Endometrium (tissue), 2 donors: ENCODE results near the gene CPLX3.

Experiments
- FAIRE-seq: peaks from 2 replicates; lab custom pipeline; 2012; peaks lifted over from hg19 to GRCh38; lab: Jason Lieb, UNC
- donor health status: control.
- donor health status: control.

Gene CPLX3

GRCh38 chr15:74802862-74803447 is 23.5 kb upstream of the CPLX3 start:
- FAIRE-seq, result no peak

DNA sequence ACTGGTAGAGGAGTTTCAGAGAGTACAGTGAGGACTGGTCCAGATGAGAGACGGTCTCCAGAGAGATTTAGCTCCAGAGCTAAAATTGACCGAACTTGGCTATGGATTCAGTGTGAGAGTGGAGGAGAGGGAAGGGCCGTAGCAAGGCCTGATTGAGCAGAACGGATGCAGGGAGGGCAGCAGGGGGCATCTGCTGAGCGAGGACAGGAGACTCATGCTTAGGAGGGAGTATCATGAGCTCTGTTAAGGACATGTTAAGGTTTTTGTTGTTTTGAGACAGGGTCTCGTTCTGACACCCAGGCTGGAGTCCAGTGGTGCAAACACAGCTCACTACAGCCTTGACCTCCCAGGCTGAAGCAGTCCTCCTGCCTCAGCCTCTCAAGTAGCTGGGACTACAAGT is 21.5 kb upstream of the CPLX3 start:
- FAIRE-seq, result no peak

DNA sequence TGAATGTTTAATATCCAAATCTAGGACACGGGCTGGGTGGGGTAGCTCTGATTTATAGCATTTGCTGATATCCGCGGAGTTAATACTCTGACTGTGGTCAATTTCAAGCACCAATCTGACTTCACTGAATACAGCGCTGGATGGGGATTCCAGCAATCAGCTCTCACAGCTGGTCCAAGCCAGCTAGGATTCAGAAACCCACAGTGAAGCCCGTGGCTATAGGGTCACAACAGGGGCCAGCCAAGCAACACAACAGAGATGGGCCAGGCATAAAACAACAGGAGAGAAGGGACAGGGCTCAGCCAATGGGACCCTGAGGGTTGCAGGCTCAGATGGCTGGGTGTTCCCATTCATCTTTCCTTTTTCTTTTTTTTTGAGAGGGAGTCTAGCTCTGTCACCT is 19.1 kb upstream of the CPLX3 start:
- no peak for FAIRE-seq

GRCh38 chr15:74808078-74808839 is 18.2 kb upstream of the CPLX3 start:
- FAIRE-seq, result no peak

GRCh38 chr15:74808840-74809229 is 17.6 kb upstream of the CPLX3 start:
- no peak for FAIRE-seq

DNA sequence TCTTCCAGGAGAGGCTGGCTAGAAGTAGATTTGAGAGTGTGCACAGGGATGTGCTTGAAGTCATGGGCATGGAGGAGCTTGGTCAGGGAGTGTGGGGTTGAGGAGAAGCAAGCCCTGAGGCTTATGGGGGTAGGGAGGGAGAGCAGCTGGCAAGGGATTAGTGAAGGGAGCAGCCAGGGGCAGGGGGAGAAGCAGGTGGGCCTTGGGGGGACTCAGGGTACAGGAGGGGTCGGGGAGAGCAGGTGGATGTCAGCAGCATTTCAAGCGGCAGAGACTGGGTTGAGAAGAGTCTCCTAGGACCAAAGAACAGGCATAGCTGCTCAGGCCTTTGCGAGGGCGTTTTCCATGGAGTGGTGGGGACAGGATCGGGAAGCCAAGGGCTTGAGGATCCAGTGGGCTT is 17.2 kb upstream of the CPLX3 start:
- no peak for FAIRE-seq

DNA sequence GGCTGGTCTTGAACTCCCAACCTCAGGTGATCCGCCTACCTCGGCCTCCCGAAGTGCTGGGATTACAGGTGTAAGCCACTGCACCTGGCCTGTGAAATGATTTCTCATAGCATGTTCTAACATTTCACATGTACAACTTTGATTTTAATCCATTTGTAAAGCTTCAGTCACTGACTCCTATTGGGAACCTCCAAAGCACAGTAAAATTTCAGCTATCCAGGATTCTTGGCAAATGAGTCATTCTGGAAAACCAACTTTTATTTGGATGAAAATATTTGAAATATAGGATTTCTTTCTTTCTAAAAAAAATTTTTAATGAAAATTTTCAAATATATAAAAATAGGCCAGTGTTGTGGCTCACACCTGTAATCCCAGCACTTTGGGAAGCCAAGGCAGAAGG is 16.5 kb upstream of the CPLX3 start:
- no peak for FAIRE-seq

- FAIRE-seq, result no peak
Measured at GRCh38 chr15:74812533-74812932, 13.9 kb upstream of the CPLX3 start, which contains the start of gene LMAN1L. Gene LMAN1L, plus strand, starts transcription at chr15:74812835. Its CDS starts 20 bp downstream, at chr15:74812855.

- FAIRE-seq, result no peak
Measured at GRCh38 chr15:74815121-74815934, 11.1 kb upstream of the CPLX3 start.

- no peak for FAIRE-seq
Measured at GRCh38 chr15:74815961-74816360, 10.5 kb upstream of the CPLX3 start.

DNA sequence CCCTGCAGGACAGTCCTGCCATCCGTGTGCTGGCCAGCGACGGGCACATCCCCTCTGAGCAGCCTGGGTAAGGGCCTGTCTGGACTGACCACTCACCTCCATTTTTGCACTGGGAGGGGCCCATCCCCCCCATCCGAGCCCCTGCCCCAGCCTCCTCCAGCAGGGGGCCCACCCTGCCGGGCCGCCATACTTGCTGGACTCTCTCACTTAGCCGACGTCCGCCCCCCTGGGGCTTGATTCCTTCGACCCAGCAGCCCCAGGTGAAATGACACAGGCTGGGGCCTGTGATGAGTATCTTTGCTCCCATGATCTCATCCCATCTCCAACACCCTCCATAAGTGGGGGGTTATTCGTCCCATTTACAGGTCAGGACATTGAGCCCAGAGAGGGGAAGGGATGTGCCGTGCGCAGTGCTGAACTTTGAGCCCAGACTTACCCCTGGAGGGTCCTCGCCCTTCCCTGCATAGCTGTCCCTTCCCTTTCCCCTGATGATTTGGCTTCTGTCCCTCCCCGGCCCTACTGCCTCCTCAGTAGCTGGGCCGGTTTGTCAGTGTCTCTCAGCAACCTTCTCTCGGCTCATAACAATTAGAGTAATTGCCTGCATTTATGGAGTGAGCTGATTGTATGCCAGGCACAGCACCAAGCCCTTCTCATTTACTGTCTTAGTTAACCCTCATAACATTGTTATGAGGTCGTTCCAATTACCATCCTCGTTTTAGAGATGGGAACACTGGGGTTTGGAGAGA is 9.6 kb upstream of the CPLX3 start:
- FAIRE-seq, result no peak

DNA sequence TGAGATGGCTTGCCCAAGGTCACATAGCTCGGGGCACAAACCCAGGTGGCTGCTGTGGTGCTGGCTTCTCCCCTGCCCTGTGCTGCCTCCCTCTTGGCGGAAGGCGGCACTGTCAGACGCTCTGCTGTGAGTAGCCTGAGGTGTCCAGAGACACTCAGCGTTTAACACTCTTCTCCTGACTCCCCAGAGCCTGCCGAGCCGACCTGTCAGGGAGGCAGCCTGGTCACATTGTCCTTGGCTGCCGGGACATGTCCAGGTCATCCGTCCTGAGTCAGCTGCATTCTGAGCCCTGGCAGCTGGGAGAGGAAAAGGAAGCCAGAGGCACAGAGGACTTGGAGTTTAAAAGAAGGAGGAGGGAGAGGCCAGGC is 9.1 kb upstream of the CPLX3 start:
- no peak for FAIRE-seq

- FAIRE-seq, result no peak
Measured at GRCh38 chr15:74820056-74820455, 6.4 kb upstream of the CPLX3 start.

GRCh38 chr15:74821091-74821789 is 5.2 kb upstream of the CPLX3 start:
- FAIRE-seq, result no peak

- FAIRE-seq, result no peak
Measured at GRCh38 chr15:74821790-74822158, 4.7 kb upstream of the CPLX3 start.

- no peak for FAIRE-seq
Measured at GRCh38 chr15:74822233-74822632, 4.2 kb upstream of the CPLX3 start.

GRCh38 chr15:74823324-74823723 is 3.1 kb upstream of the CPLX3 start:
- no peak for FAIRE-seq

DNA sequence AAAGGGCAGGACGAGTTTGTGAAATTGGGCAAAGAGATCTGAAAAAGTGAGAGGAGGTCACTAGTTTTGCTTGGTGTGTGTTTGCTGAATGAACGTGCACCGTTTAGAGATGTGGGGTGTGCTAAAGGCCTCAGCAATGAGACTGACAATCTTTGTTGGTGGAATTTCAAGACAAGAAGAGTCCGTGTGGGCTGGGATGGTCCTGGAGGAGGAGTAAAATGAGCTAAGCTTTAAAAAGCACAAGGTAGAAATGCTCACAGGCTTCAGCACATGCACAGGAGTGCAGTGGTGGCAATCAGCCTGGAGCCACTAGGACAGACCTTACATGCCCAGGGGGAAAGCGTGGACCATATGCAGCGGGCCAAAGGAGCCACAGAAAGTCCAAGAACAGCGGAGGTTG is 1.5 kb upstream of the CPLX3 start:
- no peak for FAIRE-seq

GRCh38 chr15:74825866-74826265 is 561 bp upstream of the CPLX3 start:
- no peak for FAIRE-seq

- FAIRE-seq, result no peak
Measured at GRCh38 chr15:74826921-74827320, 494 bp downstream of the CPLX3 start.

DNA sequence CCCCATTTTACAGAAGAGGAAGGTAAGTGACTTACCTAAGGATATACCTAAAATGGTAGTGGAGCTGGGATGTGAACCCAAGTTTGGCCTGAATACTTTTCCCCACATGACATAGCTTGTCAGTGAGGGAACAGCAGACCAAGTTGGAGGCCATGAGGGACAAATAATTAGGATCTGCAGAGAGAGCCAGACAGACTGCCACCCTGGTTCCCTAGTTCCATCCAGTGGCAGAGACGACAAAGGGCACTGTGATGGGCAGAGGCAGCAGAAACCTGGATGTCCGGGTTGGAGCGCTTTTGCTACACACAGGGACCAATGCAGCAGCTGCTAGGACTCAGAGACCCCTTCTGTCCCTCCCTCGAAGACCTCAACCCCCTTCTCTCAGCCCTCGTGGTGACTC is 1.2 kb downstream of the CPLX3 start:
- FAIRE-seq, result no peak

GRCh38 chr15:74828835-74829234 is 2.4 kb downstream of the CPLX3 start:
- FAIRE-seq, result no peak
